Panc1 (cell line): ENCODE results near the gene ICAM4. TPM values are rescaled to one million over a fixed set of nuclear protein-coding genes. Genes with fewer than 3 reads are reported as not detected.

Experiments
- ATAC-seq: fragments of 200-7000 bp; cut with Tn5 transposase; 2 replicates; pipeline ENCODE4 v1.9.1; 2020; ENCODE audit warnings: mild to moderate bottlenecking, moderate library complexity
- BruUV-seq: library from RNA; stranded (reverse); fragments of 400-500 nt; replicated peaks from 2 replicates; lab custom pipeline; 2021; lab: Mats Ljungman, UMichigan
- CTCF ChIA-PET: fragments of 300-600 bp; sonication (Branson Sonifier 250); formaldehyde crosslinking; loops from one replicate; lab custom pipeline; 2022; ENCODE audit warnings: antibody characterized with exemption; lab: Charles Lee
- POLR2A ChIA-PET: fragments of 300-600 bp; sonication (Branson Sonifier 250); formaldehyde crosslinking; loops from one replicate; lab custom pipeline; 2022; ENCODE audit warnings: antibody characterized with exemption; lab: Charles Lee
- DNase-seq: peaks from one replicate; pipeline ENCODE4 v3.0.0-alpha.2; 2010; ENCODE audit warnings: low read depth, low spot score
- H3K27ac ChIP-seq: 2 replicates; pipeline ENCODE4 v1.5.1; 2011; ENCODE audit warnings: mild to moderate bottlenecking, low read length, inconsistent platforms
- H3K27me3 ChIP-seq: fragments of 200-500 bp; sonication (Bioruptor generic); 2 replicates; pipeline ENCODE4 v1.6.0; 2014; ENCODE audit warnings: low read length, inconsistent platforms; ENCODE audit not compliant: control insufficient read depth, insufficient read depth
- H3K36me3 ChIP-seq: fragments of 200-500 bp; sonication (Bioruptor generic); 2 replicates; pipeline ENCODE4 v1.5.1; 2014; ENCODE audit warnings: inconsistent platforms, mild to moderate bottlenecking, low read length, moderate library complexity; ENCODE audit not compliant: control insufficient read depth, insufficient read depth
- H3K4me1 ChIP-seq: 2 replicates; pipeline ENCODE4 v1.5.1; 2011; ENCODE audit warnings: inconsistent platforms, mild to moderate bottlenecking, low read length, moderate library complexity; ENCODE audit not compliant: control insufficient read depth, insufficient read depth
- H3K4me3 ChIP-seq, 2 experiments: 2 replicates each; pipeline ENCODE4 v1.5.1; 2011 to 2012; ENCODE audit warnings: low read depth in 2 of 2, low read length in 2 of 2, mild to moderate bottlenecking in 2 of 2, inconsistent platforms in 1 of 2, moderate library complexity in 1 of 2
- H3K9me3 ChIP-seq: fragments of 200-500 bp; sonication (Bioruptor generic); 2 replicates; pipeline ENCODE4 v1.5.1; 2014; ENCODE audit warnings: low read depth, mild to moderate bottlenecking, inconsistent platforms, low read length, moderate library complexity; ENCODE audit not compliant: control insufficient read depth, insufficient read depth
- CTCF ChIP-seq: fragments of 450-650 bp; IDR thresholded peaks from 2 replicates; pipeline ENCODE4 v1.5.1; 2017; ENCODE audit warnings: mild to moderate bottlenecking
- POLR2AphosphoS5 ChIP-seq: IDR thresholded peaks from 2 replicates; pipeline ENCODE4 v1.6.1; 2012; ENCODE audit warnings: mild to moderate bottlenecking, low read depth, low read length, moderate library complexity
- REST ChIP-seq, 2 experiments: IDR thresholded peaks; 2 replicates each; pipeline ENCODE4 v1.6.1; 2011 to 2012; ENCODE audit warnings: low read depth in 2 of 2, control low read depth in 1 of 2, low read length in 1 of 2, mild to moderate bottlenecking in 1 of 2, moderate library complexity in 1 of 2; ENCODE audit not compliant: insufficient read depth in 1 of 2
- SIN3A ChIP-seq: IDR thresholded peaks from 2 replicates; pipeline ENCODE4 v1.6.1; 2012; ENCODE audit warnings: low read depth, mild to moderate bottlenecking, low read length, moderate library complexity, borderline replicate concordance; ENCODE audit not compliant: insufficient read depth
- TCF7L2 ChIP-seq: IDR thresholded peaks from 2 replicates; pipeline ENCODE4 v1.6.1; 2011; ENCODE audit warnings: mild to moderate bottlenecking, low read depth, low read length, inconsistent platforms
- in situ Hi-C: cut with HindIII; loops from 2 replicates; pipeline ENCODE4 v1.10.0; 2016; ENCODE audit warnings: low sequenced_read_pairs, low pct_unique_long_range_greater_than_20kb
- intact Hi-C: fragments of 100-400 bp; cut with micrococcal nuclease; formaldehyde crosslinking; loops from one replicate; pipeline ENCODE4 v1.10.0; 2022; ENCODE audit not compliant: unreplicated experiment
- total RNA-seq: library from RNA; stranded (reverse); gene quantifications from one replicate; pipeline ENCODE4 v1.2.1, GENCODE V29; 2021; ENCODE audit not compliant: unreplicated experiment

Gene ICAM4
- total RNA-seq, 1 experiment from 2014 or later, result 2.8 TPM

GRCh38 chr19:10325732-10326131, 39.0 kb downstream of the ICAM4 start:
- Histone ChIP-seq H3K9me3 (no peaks in the 10 kb centered on the region), H3K36me3 (peaks cover 6% of the 10 kb centered on the region; the same call in 1 of the 2 replicates), H3K27ac (no peak overlapping the region), H3K4me1 (no peaks in the 10 kb centered on the region), H3K27me3 (no peaks in the 10 kb centered on the region), H3K4me3 (no peak overlapping the region)
- ATAC-seq, result no peak
- no TSS peak for BruUV-seq
- POLR2A ChIA-PET, result interaction anchor here (0.7 kb wide), 1 partner anchor 49 kb away, joined by 3 read pairs; no protein-coding TSS in a partner anchor
- TF ChIP-seq POLR2AphosphoS5 (no peak), CTCF (no peak), REST (IDR thresholded peaks at IDR 0.05; ENCODE audit: insufficient read depth in 1 of 2, low read depth in 2 of 2, low read length in 1 of 2) (no peak), SIN3A (no peak), TCF7L2 (no peak)
- DNase-seq, result no peak
- intact Hi-C loops, result no loop called here
- in situ Hi-C loops, result no loop called here
- CTCF ChIA-PET, result no interaction called here

GRCh38 chr19:10327793-10328192, 41.0 kb downstream of the ICAM4 start:
- Histone ChIP-seq H3K9me3 (no peaks in the 10 kb centered on the region), H3K27ac (no peak overlapping the region), H3K27me3 (no peaks in the 10 kb centered on the region), H3K4me3 (no peak overlapping the region), H3K4me1 (peaks cover 5% of the 10 kb centered on the region; the same call in 1 of the 2 replicates), H3K36me3 (peaks cover 10% of the 10 kb centered on the region)
- ChIA-PET POLR2A (no interaction called here), CTCF (no interaction called here)
- intact Hi-C loops (no loop called here), in situ Hi-C loops (no loop called here)
- ATAC-seq (no peak), DNase-seq (no peak)
- TF ChIP-seq CTCF (no peak), POLR2AphosphoS5 (no peak), SIN3A (no peak), TCF7L2 (no peak), REST (IDR thresholded peaks at IDR 0.05; ENCODE audit: insufficient read depth in 1 of 2, low read depth in 2 of 2, low read length in 1 of 2) (no peak)
- BruUV-seq, result no TSS peak
